PC-3 (cell line): ENCODE measurements around the gene IQSEC3. TPM values are rescaled to one million over a fixed set of nuclear protein-coding genes. Genes with fewer than 3 reads are reported as not detected.
"Not testable (repeated sequence)": the region's sequence is repeated elsewhere in the genome, so short reads cannot be mapped to it uniquely, and the experiment has no call there.

Experiments
- ATAC-seq: fragments of 200-7000 bp; cut with Tn5 transposase; 2 replicates; pipeline ENCODE4 v1.9.1; 2020; ENCODE audit warnings: mild to moderate bottlenecking, moderate library complexity
- BruUV-seq: library from RNA; stranded (reverse); fragments of 400-500 nt; replicated peaks from 2 replicates; lab custom pipeline; 2021; lab: Mats Ljungman, UMichigan
- CTCF ChIA-PET: fragments of 300-600 bp; sonication (Branson Sonifier 250); formaldehyde crosslinking; loops from one replicate; lab custom pipeline; 2022; ENCODE audit warnings: antibody characterized with exemption; lab: Charles Lee
- POLR2A ChIA-PET: fragments of 300-600 bp; sonication (Branson Sonifier 250); formaldehyde crosslinking; loops from one replicate; lab custom pipeline; 2022; ENCODE audit warnings: antibody characterized with exemption; ENCODE audit not compliant: unreplicated experiment; lab: Charles Lee
- DNase-seq: peaks from one replicate; pipeline ENCODE4 v3.0.0-alpha.2; 2015
- H2AFZ ChIP-seq: fragments of 300-600 bp; sonication (generic); 2 replicates; pipeline ENCODE4 v1.6.0; 2016; ENCODE audit warnings: antibody characterized with exemption, low read length
- H3F3A ChIP-seq: fragments of 300-600 bp; sonication (generic); one replicate; pipeline ENCODE4 v1.6.0; 2017; ENCODE audit warnings: antibody characterized with exemption, low read length, control low read depth, mild to moderate bottlenecking; ENCODE audit not compliant: unreplicated experiment
- H3K27ac ChIP-seq: fragments of 300-600 bp; sonication (generic); 2 replicates; pipeline ENCODE4 v1.5.1; 2016; ENCODE audit warnings: mild to moderate bottlenecking, low read length
- H3K27me3 ChIP-seq: fragments of 300-600 bp; sonication (generic); 2 replicates; pipeline ENCODE4 v1.6.1; 2016; ENCODE audit warnings: low read length, mixed read lengths
- H3K36me3 ChIP-seq: fragments of 300-600 bp; sonication (generic); 2 replicates; pipeline ENCODE4 v1.6.1; 2016; ENCODE audit warnings: low read depth, mixed run types, low read length, mixed read lengths
- H3K4me1 ChIP-seq: fragments of 300-600 bp; sonication (generic); 2 replicates; pipeline ENCODE4 v1.5.1; 2016; ENCODE audit warnings: low read length; ENCODE audit not compliant: insufficient read depth
- H3K4me2 ChIP-seq: fragments of 300-600 bp; sonication (generic); 2 replicates; pipeline ENCODE4 v1.6.0; 2016; ENCODE audit warnings: low read length
- H3K4me3 ChIP-seq: fragments of 300-600 bp; sonication (generic); 2 replicates; pipeline ENCODE4 v1.5.1; 2016; ENCODE audit warnings: mild to moderate bottlenecking, low read length, mixed read lengths
- H3K79me2 ChIP-seq: fragments of 300-600 bp; sonication (generic); 2 replicates; pipeline ENCODE4 v1.6.1; 2017; ENCODE audit warnings: low read length, mixed read lengths
- H3K9ac ChIP-seq: fragments of 300-600 bp; sonication (generic); 2 replicates; pipeline ENCODE4 v1.6.0; 2016; ENCODE audit warnings: mild to moderate bottlenecking, low read length
- H3K9me2 ChIP-seq: fragments of 300-600 bp; sonication (generic); replicated peaks from 2 replicates; pipeline ENCODE4 v1.6.1; 2016; ENCODE audit warnings: mixed run types, low read length, mixed read lengths
- H3K9me3 ChIP-seq: fragments of 300-600 bp; sonication (generic); 2 replicates; pipeline ENCODE4 v1.6.1; 2016; ENCODE audit warnings: low read length, mixed read lengths
- H4K20me1 ChIP-seq: fragments of 300-600 bp; sonication (generic); 2 replicates; pipeline ENCODE4 v1.6.1; 2016; ENCODE audit warnings: low read length, mixed read lengths
- CTCF ChIP-seq: fragments of 300-600 bp; sonication (generic); conservative IDR thresholded peaks from 2 replicates; pipeline ENCODE4 v1.5.1; 2017; ENCODE audit warnings: antibody characterized with exemption, low read depth, mild to moderate bottlenecking, low read length
- EZH2 ChIP-seq: fragments of 300-600 bp; sonication (generic); IDR thresholded peaks from one replicate; pipeline ENCODE4 v1.6.1; 2017; ENCODE audit warnings: antibody characterized with exemption, mild to moderate bottlenecking, low read length; ENCODE audit not compliant: unreplicated experiment
- EZH2phosphoT487 ChIP-seq: fragments of 300-600 bp; sonication (generic); IDR thresholded peaks from 2 replicates; pipeline ENCODE4 v1.6.1; 2018; ENCODE audit warnings: mild to moderate bottlenecking, antibody characterized with exemption, low read length, borderline replicate concordance
- intact Hi-C: fragments of 100-400 bp; cut with micrococcal nuclease; formaldehyde crosslinking; loops from 2 replicates; pipeline ENCODE4 v1.9.0; 2023
- total RNA-seq: library from RNA; depleted of rRNA; stranded (reverse); fragments of >200 nt; gene quantifications from 2 replicates; pipeline ENCODE4 v1.2.3, GENCODE V29; 2014

Gene IQSEC3
- total RNA-seq, 1 experiment from 2014 or later, result 0.11 TPM

DNA sequence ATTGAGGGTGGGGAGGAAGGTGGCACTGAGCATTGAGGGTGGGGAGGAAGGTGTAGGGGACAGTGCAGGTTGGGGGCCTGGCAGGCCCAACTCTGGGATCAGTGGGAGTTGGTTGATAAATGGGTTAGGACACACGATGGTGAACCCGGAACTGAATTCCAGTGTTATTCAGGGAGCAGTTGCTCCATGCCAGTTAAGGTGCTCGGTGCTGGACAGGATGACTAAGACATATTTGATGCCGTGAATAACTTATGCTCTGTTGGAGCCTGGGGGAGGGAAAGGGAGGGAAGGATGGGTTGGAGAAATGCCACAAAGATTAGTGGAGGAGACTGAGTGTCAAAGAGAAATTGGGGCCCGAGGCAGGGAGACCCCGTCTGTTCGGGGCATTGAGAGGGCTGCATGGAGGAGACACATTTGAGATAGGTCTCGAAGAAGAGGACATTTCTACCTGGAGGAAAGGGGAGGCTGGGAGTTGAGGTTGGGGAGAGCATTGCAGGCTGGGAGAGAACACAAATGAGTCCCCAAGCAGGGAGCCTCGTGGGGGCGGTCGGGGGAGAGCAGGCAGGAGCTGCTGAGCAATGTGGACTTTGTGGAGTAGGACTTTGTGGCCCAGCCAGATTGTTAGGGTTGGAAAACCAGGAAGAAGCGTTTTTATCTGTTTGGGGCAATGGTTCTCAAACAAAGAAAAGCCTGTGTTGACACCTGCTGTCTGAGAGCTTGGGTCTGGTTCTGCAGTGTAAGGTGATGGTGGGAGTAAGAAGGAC is 65.3 kb downstream of the IQSEC3 start:
- no peaks in the 10 kb centered on the region for H4K20me1 ChIP-seq
- no TSS peak for BruUV-seq
- no peaks in the 10 kb centered on the region for H3F3A ChIP-seq
- DNase-seq (peak; percentile 49), ATAC-seq (no peak)
- H3K9ac ChIP-seq, result no peak overlapping the region
- CTCF ChIA-PET, result no interaction called here
- no peaks in the 10 kb centered on the region for H3K79me2 ChIP-seq
- no peaks in the 10 kb centered on the region for H3K9me2 ChIP-seq
- H3K4me2 ChIP-seq, result no peak overlapping the region
- no peak overlapping the region for H2AFZ ChIP-seq
- H3K4me1 ChIP-seq, result no peaks in the 10 kb centered on the region; the same call in 1 of the 2 replicates
- peaks cover 9% of the 10 kb centered on the region; the same call in 1 of the 2 replicates for H3K27me3 ChIP-seq
- POLR2A ChIA-PET, result no interaction called here
- H3K9me3 ChIP-seq, result no peaks in the 10 kb centered on the region
- no peak overlapping the region for H3K4me3 ChIP-seq
- TF ChIP-seq CTCF, result no peak
- intact Hi-C loops, result no loop called here
- H3K27ac ChIP-seq, result no peak overlapping the region
- H3K36me3 ChIP-seq, result no peaks in the 10 kb centered on the region

- H3K4me1 ChIP-seq, H3K36me3 ChIP-seq, H3F3A ChIP-seq, H3K27me3 ChIP-seq, H3K9me3 ChIP-seq, H3K4me2 ChIP-seq, CTCF ChIA-PET, H3K27ac ChIP-seq, H4K20me1 ChIP-seq, H2AFZ ChIP-seq, H3K9ac ChIP-seq, intact Hi-C loops, ATAC-seq, H3K4me3 ChIP-seq, DNase-seq, H3K79me2 ChIP-seq, H3K9me2 ChIP-seq, POLR2A ChIA-PET, BruUV-seq: not testable (repeated sequence)
Measured at GRCh38 chr12:133616-134232, 67.2 kb downstream of the IQSEC3 start.

DNA sequence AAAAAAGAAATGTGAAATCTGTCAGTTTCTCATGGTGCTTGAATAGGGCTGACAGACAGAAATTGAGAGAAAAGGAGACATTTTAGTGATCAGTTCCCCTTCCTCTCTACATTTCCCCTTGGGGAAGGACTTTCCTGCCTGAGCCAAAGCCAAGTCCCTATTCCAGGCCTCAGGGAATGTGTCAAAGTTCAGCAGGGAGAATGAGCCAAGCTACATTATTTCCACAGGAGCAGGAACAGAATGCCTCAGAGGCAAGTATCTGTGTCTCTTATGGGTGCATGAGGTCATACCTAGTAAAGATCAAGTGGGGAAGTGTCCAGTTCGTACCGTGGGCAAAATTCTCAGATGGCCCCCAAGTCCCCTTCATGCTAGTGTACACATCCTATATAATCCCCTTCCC is 68.6 kb downstream of the IQSEC3 start:
- TF ChIP-seq EZH2 (no peak), EZH2phosphoT487 (no peak), CTCF (no peak)
- Histone ChIP-seq H2AFZ (no peak overlapping the region), H3K9me2 (no peaks in the 10 kb centered on the region), H3K4me1 (no peaks in the 10 kb centered on the region; the same call in 1 of the 2 replicates), H3F3A (no peaks in the 10 kb centered on the region), H3K36me3 (no peaks in the 10 kb centered on the region), H3K4me3 (no peak overlapping the region), H3K4me2 (no peak overlapping the region), H3K9ac (no peak overlapping the region), H3K79me2 (no peaks in the 10 kb centered on the region), H3K27ac (no peak overlapping the region), H3K9me3 (no peaks in the 10 kb centered on the region), H4K20me1 (no peaks in the 10 kb centered on the region), H3K27me3 (peaks cover 11% of the 10 kb centered on the region; the same call in 1 of the 2 replicates)
- POLR2A ChIA-PET, result no interaction called here
- BruUV-seq, result no TSS peak
- intact Hi-C loops, result no loop called here
- CTCF ChIA-PET, result no interaction called here
- DNase-seq (no peak), ATAC-seq (no peak)
